HFF-Myc (cell line): ENCODE measurements around the gene PACRG.

Experiments
- DNase-seq: peaks from one replicate; pipeline ENCODE4 v3.0.0-alpha.2; 2011; ENCODE audit warnings: low read depth; ENCODE audit errors: extremely low read depth
- H3K4me3 ChIP-seq: replicated peaks from 2 replicates; pipeline ENCODE4 v1.5.1; 2011; ENCODE audit warnings: low read depth, mild to moderate bottlenecking, control low read depth, low read length
- CTCF ChIP-seq: IDR thresholded peaks from 2 replicates; pipeline ENCODE4 v1.5.1; 2012; ENCODE audit warnings: mild to moderate bottlenecking, low read depth, low read length, control low read depth; ENCODE audit errors: missing control alignments

The PACRG gene

DNA sequence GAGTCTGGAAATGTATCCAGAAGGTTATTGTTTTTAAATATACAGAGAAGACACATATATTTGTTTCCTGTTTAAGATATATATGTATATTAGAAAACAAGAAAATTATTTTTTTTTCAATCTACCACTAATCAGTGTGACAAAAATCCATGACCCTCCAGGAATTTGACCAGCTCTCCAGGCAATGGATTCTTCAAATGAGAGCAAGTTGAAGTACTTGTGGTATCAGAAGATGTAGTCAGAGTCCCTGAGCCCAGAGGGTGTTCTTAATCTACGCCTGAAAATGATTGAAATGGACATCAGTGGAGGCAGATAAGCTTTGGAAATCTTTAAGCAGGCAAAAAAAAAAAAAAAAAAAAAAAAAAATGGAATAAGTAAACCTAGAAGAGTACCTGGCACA lies 500.3 kb downstream of the PACRG start:
- TF ChIP-seq CTCF: no peak
- H3K4me3 ChIP-seq: no peak overlapping the region
- DNase-seq: no peak

DNA sequence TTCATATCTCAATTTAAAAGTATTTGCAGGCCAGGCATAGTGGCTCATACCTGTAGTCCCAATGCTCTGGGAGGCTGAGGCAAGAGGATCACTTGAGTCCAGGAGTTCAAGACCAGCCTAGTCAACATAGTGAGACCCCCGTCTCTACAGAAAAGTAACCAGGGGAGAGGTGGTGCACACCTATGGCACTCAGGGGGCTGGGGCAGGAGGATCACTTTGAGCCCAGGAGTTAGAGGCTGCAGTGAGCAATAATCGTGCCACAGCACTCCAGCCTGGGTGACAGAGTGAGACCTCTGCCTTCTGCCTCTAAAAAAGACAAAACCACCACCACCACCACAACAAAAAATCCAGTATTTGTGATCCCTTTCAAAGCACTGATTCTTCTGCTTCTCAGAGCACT lies 501.3 kb downstream of the PACRG start:
- DNase-seq: no peak
- no peak overlapping the region for H3K4me3 ChIP-seq
- no peak for TF ChIP-seq CTCF

DNA sequence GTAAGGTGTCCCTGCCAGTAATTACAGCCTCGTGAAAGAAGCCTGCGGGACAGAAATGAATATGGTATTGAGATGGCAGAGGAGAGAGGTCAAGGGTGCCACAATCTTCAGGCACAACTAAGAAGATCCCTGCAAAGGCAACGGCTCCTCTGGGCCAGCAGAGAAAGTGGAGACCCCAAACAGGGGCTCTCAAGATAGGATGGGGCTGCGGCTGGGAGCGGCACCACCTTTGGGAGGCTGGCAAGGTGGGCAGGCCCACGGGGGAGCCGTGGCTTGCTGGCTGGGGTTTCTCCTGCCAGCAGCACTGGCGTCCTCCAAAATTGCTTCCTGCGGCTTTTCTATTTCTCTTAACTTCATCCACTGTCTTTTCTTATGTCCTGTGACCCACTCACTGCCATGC lies 503.1 kb downstream of the PACRG start:
- H3K4me3 ChIP-seq: no peak overlapping the region
- no peak for DNase-seq
- no peak for TF ChIP-seq CTCF

DNA sequence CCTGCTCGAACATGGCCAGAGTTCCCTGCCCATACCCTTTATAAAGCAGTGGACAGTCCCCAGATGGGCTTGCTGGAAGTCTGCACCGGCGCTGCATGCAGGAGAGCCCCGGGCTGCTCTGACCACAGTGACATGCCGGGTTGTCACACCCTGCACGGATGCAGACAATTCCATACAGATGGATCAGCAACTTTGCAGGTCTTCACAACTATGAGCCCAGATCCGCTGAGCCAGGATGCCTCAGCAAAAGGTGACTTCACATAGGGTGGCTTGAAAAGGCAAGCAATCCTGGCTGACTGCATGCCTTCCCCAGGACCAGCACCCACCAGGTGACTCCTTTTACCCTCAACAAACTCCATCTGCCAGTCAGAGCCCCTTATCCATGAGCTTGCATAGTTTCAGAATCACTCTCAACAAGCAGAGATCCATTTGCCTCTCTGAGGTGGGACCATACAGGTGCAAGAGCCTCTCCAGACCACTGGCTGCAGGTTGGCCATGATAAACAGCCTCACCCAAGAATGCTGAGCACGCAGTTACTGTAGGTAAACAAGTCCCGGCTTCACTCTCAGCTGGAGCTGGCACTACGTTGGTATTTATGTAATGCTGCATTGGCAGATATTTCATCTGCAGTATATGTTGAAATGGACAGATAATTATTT lies 503.7 kb downstream of the PACRG start:
- TF ChIP-seq CTCF: no peak
- no peak for DNase-seq
- H3K4me3 ChIP-seq: no peak overlapping the region

DNA sequence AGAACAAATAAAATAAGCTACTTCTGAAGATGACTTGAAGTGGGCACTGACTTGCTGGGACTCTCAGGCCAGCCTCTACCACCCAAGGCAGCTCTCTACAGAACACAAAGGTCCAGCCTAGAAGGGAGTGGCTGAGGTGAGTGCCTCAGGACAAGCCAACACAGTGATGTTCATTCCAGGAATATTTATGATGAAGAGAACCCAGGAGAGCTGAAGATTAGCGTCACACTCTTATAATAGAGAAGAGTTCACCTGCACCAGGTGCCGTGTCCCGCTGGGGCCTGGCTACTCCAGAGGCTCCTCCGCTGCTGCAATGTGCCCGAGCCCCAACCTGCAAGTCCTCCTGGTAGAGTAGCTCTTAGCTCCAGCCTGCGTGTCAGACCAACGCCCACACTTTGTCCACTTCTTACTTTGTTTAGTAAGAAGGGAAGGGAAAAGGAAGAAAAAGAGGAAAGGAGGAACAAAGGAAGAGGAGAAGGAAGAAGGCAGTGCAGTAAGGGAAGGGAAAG lies 504.3 kb downstream of the PACRG start:
- no peak for TF ChIP-seq CTCF
- no peak overlapping the region for H3K4me3 ChIP-seq
- no peak for DNase-seq

DNA sequence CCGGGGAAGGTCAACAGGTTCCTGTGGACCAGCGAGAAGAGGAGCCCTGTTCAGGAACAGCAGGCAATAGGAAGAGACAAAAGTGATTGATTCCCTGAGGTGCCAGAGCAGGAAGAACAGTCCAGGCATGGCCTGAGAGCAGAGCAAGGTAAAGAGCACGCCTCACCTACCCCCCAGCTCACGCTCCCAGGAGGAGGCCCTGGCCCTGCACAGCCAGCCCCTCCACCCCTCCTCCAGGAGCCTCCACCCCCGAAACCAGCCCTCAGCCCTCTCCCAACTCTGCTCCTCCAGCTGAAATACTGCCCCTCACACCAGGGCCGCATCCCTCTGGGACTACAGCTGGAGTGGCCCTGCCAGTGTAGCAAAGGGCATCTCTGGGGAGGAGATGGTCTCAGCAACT lies 504.9 kb downstream of the PACRG start:
- TF ChIP-seq CTCF: no peak
- H3K4me3 ChIP-seq: no peak overlapping the region
- no peak for DNase-seq

DNA sequence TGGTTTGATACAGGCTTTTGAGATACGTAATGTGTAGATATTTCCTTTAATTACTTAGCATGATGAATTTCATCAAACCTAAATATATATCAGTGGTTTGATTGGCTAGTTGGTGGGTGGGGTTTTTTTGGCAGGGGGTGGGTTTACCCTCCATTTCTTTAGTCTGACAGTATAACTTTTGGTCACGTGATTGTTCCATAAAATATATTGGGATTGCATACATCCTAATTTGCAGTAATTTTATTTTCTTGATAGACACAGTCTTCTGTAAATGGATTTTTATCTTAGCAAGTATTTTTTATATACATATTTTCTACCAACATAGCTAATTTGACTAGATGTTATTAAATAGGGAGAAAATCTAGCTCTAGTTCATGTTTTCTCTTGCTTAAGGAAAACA lies 509.3 kb downstream of the PACRG start:
- DNase-seq: no peak
- no peak overlapping the region for H3K4me3 ChIP-seq
- TF ChIP-seq CTCF: no peak
